ENCODE results near the gene TNFRSF4. TPM values are rescaled to one million over a fixed set of nuclear protein-coding genes. Genes with fewer than 3 reads are reported as not detected.

TNFRSF4 gene
- total RNA-seq, 1 donor from 2014 or later: 0.40 TPM

DNA sequence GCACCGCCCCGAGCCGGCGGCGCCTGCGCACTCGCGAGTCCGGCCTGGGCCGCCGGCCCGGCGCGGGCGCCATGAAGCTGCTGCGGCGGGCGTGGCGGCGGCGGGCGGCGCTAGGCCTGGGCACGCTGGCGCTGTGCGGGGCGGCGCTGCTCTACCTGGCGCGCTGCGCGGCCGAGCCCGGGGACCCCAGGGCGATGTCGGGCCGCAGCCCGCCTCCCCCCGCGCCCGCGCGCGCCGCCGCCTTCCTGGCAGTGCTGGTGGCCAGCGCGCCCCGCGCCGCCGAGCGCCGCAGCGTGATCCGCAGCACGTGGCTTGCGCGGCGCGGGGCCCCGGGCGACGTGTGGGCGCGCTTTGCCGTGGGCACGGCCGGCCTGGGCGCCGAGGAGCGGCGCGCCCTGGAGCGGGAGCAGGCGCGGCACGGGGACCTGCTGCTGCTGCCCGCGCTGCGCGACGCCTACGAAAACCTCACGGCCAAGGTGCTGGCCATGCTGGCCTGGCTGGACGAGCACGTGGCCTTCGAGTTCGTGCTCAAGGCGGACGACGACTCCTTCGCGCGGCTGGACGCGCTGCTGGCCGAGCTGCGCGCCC, 18.3 kb upstream of the TNFRSF4 start, which contains the start of gene B3GALT6:
Gene B3GALT6, plus strand, starts transcription at position 30 of the 588 bp plus-strand sequence. Its CDS starts 42 bp downstream, at position 72.
- DNase-seq (ENCODE audit: low read depth): no peak
- H3K4me3 ChIP-seq (ENCODE audit: low read depth, low read length): peak within 1 kb of the TSS; percentile 72
- TF ChIP-seq, protein P1, sequence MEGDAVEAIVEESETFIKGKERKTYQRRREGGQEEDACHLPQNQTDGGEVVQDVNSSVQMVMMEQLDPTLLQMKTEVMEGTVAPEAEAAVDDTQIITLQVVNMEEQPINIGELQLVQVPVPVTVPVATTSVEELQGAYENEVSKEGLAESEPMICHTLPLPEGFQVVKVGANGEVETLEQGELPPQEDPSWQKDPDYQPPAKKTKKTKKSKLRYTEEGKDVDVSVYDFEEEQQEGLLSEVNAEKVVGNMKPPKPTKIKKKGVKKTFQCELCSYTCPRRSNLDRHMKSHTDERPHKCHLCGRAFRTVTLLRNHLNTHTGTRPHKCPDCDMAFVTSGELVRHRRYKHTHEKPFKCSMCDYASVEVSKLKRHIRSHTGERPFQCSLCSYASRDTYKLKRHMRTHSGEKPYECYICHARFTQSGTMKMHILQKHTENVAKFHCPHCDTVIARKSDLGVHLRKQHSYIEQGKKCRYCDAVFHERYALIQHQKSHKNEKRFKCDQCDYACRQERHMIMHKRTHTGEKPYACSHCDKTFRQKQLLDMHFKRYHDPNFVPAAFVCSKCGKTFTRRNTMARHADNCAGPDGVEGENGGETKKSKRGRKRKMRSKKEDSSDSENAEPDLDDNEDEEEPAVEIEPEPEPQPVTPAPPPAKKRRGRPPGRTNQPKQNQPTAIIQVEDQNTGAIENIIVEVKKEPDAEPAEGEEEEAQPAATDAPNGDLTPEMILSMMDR (conservative IDR thresholded peaks at IDR 0.05; ENCODE audit: low read depth, low read length): no peak

DNA sequence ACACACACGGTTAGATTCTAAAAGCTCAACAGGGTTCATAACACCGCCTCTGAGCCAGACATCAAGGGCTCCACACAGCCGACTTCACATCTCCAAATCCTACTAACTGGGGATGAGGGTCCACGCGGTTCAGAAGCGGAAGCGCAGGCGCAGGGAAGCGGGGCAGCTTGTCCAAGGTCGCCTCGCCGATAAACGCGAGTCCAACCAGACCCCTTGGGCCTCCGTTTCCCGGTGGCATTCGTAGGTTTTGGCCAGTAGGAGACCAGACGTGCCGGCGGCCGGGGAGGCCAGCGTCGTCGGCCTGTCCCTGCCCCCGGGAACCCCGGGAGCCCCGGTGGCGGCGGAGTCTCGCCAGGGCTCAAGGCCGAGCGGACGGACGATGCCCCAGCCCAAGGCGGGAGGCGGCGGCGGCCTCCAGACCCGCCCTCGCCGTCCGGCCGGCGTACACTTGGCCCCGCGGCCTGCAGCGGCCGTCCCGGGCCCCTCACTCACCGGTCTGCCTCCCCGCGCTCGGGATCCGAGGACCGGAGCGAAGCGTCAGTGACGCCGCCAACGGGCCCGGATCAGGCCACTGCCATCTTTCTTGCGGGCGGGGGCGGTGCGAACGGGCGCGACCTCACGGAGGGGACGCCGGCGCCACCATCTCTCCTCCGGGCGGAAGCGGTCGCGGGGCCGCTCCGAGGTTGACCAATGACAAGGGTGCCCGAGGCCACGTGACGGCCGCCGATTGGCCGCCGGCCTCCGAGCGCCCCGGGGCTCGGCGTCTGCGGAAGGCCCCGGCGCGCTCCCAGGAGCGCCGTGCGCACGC, 17.7 kb upstream of the TNFRSF4 start, which contains the start of gene SDF4:
Gene SDF4, minus strand, starts transcription at position 602 of the 808 bp plus-strand sequence. CDS start 3,229 bp downstream, outside the sequence.
- peak within 1 kb of the TSS; percentile 72 for H3K4me3 ChIP-seq (ENCODE audit: low read depth, low read length)
- peak; percentile 37 for DNase-seq (ENCODE audit: low read depth)
- TF ChIP-seq, protein P1 (conservative IDR thresholded peaks at IDR 0.05; ENCODE audit: low read depth, low read length): no peak

DNA sequence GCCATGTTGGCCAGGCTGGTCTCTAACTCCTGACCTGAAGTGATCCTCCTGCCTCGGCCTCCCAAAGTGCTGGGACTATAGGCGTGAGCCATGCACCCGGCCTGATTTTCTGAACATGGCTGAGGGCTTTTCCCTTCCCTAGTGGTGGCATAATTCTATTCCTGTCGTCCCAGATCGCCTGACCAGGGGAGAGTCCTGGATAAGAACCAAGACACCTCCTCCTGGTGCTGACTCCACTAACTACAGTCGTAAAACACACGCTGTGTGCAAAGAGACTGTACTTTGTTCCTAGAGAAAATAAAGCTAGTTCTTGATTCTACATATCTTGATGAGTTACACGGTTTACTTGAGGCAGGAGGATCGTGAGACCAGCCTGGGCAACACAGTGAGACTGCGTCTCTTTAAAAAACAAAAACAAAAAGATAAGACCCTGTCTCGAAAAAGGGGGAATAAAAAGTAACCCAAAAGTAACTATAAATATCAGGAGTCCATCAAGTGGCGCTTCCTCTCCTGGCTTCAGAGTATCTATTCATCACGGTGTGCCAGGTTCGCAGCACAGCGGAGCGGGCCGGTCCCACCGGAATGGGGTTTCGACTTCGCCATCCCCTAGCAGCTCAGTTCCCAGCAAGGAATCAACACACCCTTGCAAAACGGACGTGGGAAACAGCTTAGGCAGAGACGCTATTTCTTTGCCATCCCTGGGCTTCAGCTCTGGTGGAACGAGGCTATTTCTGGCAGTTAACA, 16.9 kb upstream of the TNFRSF4 start:
- TF ChIP-seq, protein P1 (conservative IDR thresholded peaks at IDR 0.05; ENCODE audit: low read depth, low read length): peak; percentile 58
- peak; percentile 52 for DNase-seq (ENCODE audit: low read depth)
- peak overlapping the region; percentile 72 for H3K4me3 ChIP-seq (ENCODE audit: low read depth, low read length)

DNA sequence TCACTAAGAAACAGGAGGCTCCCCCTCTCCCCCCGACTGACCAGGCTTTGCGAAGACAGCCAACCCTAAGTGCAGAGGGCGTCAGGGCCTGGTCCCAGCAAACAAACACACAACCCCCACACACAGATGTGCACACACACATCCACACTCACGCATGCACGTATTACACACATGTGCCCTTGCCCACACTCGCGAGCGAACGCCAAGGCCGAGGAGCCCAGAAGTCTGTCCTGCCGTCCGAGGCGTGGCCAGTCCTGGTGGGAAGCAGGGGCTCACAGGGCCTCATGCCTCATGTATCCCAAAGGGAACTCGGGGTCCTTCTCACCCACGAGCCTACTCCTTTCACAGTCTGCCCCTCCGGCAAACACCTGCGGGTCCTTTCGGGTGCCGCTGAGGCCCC, 15.8 kb upstream of the TNFRSF4 start:
- H3K4me3 ChIP-seq (ENCODE audit: low read depth, low read length): no peak overlapping the region
- TF ChIP-seq, protein P1 (conservative IDR thresholded peaks at IDR 0.05; ENCODE audit: low read depth, low read length): no peak
- DNase-seq (ENCODE audit: low read depth): no peak

DNA sequence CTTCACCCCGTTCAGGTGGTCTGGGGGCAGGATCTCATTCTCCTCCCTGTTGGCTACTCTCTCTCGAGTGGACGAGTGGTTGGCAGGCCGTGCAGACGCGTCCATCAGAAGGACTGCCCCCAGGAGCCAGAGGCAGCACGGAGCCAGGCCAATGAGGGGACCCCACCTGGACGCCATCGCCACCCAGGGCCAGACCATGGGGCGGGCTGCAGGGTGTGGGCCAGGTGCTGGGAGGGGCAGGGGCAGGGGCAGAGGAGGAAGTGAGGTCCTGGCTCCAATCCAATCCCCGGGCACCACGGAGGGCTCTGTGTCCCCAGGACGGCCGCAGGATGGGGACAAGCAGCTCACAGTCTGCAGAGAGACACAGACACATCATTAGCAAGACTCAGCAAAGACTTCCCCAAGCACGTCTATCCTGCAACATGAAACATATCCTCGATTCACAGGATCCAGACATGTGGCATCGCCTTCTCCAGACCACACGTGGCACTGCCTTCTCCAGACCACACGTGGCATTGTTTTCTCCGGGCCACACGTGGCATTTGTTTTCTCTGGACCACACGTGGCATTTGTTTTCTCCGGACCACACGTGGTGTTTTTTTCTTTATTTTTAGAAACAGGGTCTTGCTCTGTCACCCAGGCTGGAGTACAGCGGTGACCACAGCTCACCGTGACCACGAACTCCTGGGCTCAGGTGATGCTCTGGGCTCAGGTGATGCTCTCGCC, 14.8 kb upstream of the TNFRSF4 start:
- TF ChIP-seq, protein P1 (conservative IDR thresholded peaks at IDR 0.05; ENCODE audit: low read depth, low read length): no peak
- no peak overlapping the region for H3K4me3 ChIP-seq (ENCODE audit: low read depth, low read length)
- DNase-seq (ENCODE audit: low read depth): no peak

DNA sequence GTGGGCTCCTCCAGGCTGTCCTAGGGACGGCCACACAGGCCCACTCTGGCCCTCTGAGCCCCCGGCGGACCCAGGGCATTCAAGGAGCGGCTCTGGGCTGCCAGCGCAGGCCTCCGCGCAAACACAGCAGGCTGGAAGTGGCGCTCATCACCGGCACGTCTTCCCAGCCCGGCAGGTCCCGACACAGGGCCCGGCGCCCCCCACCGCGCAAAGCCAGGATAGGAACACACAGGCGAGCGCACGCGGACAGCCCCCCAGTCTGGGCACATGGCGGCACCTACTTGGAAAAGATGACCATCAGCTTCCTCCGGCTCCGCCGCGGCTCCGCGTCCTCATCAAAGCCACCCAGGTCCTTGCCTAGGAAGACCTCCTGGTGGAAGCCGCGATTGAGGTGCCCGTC, 14.2 kb upstream of the TNFRSF4 start:
- TF ChIP-seq, protein P1 (conservative IDR thresholded peaks at IDR 0.05; ENCODE audit: low read depth, low read length): no peak
- H3K4me3 ChIP-seq (ENCODE audit: low read depth, low read length): no peak overlapping the region

More for the DNA sequence above, 14.2 kb upstream of the TNFRSF4 start:
- no peak for DNase-seq (ENCODE audit: low read depth)

Measured in epithelial cell of proximal tubule (primary cell).